GM21737 (cell line): ENCODE data around the gene GALNT12.

Experiments
- ATAC-seq: cut with Tn5 transposase; IDR thresholded peaks from one replicate; pipeline ENCODE4 v1.9.1; 2021; ENCODE audit warnings: mild to moderate bottlenecking, moderate library complexity; ENCODE audit not compliant: unreplicated experiment

The GALNT12 gene

GRCh38 chr9:98830554-98830953 is 23.1 kb downstream of the GALNT12 start:
- ATAC-seq, result no peak

- no peak for ATAC-seq
Observed at GRCh38 chr9:98831696-98832095, 24.2 kb downstream of the GALNT12 start.

GRCh38 chr9:98832768-98833089 is 25.3 kb downstream of the GALNT12 start:
- ATAC-seq, result no peak

- no peak for ATAC-seq
Observed at GRCh38 chr9:98833090-98833956, 25.9 kb downstream of the GALNT12 start.

GRCh38 chr9:98834386-98834785 is 26.9 kb downstream of the GALNT12 start:
- ATAC-seq, result no peak

- no peak for ATAC-seq
Observed at GRCh38 chr9:98836206-98836605, 28.7 kb downstream of the GALNT12 start.

GRCh38 chr9:98837516-98837915 is 30.0 kb downstream of the GALNT12 start:
- no peak for ATAC-seq

- ATAC-seq, result no peak
Observed at GRCh38 chr9:98838155-98838867, 30.8 kb downstream of the GALNT12 start.

GRCh38 chr9:98838868-98839565 is 31.5 kb downstream of the GALNT12 start:
- ATAC-seq, result no peak

GRCh38 chr9:98839724-98840123 is 32.3 kb downstream of the GALNT12 start:
- ATAC-seq, result no peak

GRCh38 chr9:98842510-98842909 is 35.0 kb downstream of the GALNT12 start:
- ATAC-seq, result no peak

GRCh38 chr9:98846081-98846480 is 38.6 kb downstream of the GALNT12 start:
- ATAC-seq, result no peak

- no peak for ATAC-seq
Observed at GRCh38 chr9:98846879-98847278, 39.4 kb downstream of the GALNT12 start.

GRCh38 chr9:98848450-98849149 is 41.1 kb downstream of the GALNT12 start:
- peak; percentile 98 for ATAC-seq

- no peak for ATAC-seq
Observed at GRCh38 chr9:98849563-98849962, 42.1 kb downstream of the GALNT12 start.

- no peak for ATAC-seq
Observed at GRCh38 chr9:98850851-98851729, 43.6 kb downstream of the GALNT12 start.

GRCh38 chr9:98851730-98852459 is 44.4 kb downstream of the GALNT12 start:
- no peak for ATAC-seq

GRCh38 chr9:98852460-98852734 is 44.9 kb downstream of the GALNT12 start:
- ATAC-seq, result no peak

GRCh38 chr9:98852961-98853360 is 45.5 kb downstream of the GALNT12 start:
- ATAC-seq, result no peak

- no peak for ATAC-seq
Observed at GRCh38 chr9:98854266-98854665, 46.8 kb downstream of the GALNT12 start.
